Measurements from ENCODE around the gene TAF6.

DNA sequence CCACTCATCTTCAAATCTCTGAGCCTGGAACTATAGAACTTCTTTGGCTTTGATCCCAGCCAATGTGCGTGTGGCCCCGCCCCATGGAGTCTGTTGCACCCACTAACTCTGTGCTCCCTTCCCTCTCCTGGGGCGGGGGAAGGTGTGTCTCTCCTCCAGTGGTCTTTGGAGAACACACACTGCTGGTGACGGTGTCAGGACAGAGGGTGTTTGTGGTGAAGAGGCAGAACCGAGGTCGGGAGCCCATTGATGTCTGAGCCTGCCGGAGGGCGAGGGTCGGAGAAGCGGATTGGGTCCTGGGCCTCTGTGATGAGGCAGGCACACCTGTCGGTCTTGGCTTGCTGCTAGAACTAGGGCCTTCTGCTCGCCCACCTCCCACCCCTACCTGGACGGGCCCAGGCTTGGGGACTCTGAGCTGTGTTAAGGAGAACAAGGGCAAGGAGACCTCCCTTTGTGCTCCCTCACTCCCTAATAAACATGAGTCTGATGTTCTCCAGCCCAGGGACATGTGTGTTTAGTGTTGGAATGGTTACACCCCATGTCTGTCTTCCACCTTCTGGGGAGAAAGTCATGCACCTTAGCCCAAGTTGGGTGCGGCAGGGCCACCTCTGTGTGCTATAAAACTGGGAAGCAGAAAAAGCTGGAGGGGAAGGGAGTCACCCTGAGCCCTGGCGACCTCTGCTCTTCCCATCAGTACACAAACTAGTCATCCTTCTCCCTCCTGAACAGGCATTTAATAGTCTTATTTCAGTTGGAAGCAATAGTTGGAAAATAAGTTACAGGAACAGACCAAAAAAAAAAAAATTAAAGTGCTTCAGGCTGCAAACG, 34.8 kb upstream of the TAF6 start:
- TF ChIP-seq CTCF (conservative IDR thresholded peaks at IDR 0.05 in 1 of 2, IDR thresholded peaks at IDR 0.05 in 1 of 2; ENCODE audit: low read depth in 1 of 2, low read length in 2 of 2) (no peak), EZH2 (IDR thresholded peaks at IDR 0.05; ENCODE audit: low read length, missing control alignments) (no peak)
